Measurements from ENCODE around the gene ZBTB45.
A peak's percentile ranks its signal among the peaks of the same experiment; 100 is the strongest.

Gene ZBTB45

GRCh38 chr19:58483776-58484175 lies 35.8 kb downstream of the ZBTB45 start:
- H3K36me3 Mint-ChIP-seq (ENCODE audit: low read depth): peaks cover 9% of the 10 kb centered on the region
- no peaks in the 10 kb centered on the region for H3K9me3 Mint-ChIP-seq
- TF ChIP-seq, protein P1, sequence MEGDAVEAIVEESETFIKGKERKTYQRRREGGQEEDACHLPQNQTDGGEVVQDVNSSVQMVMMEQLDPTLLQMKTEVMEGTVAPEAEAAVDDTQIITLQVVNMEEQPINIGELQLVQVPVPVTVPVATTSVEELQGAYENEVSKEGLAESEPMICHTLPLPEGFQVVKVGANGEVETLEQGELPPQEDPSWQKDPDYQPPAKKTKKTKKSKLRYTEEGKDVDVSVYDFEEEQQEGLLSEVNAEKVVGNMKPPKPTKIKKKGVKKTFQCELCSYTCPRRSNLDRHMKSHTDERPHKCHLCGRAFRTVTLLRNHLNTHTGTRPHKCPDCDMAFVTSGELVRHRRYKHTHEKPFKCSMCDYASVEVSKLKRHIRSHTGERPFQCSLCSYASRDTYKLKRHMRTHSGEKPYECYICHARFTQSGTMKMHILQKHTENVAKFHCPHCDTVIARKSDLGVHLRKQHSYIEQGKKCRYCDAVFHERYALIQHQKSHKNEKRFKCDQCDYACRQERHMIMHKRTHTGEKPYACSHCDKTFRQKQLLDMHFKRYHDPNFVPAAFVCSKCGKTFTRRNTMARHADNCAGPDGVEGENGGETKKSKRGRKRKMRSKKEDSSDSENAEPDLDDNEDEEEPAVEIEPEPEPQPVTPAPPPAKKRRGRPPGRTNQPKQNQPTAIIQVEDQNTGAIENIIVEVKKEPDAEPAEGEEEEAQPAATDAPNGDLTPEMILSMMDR (IDR thresholded peaks at IDR 0.05; ENCODE audit: unreplicated experiment in 3 of 3): no peak

GRCh38 chr19:58482372-58482771 lies 37.2 kb downstream of the ZBTB45 start:
- H3K4me1 Mint-ChIP-seq: no peaks in the 10 kb centered on the region
- no peaks in the 10 kb centered on the region for H3K27me3 Mint-ChIP-seq (ENCODE audit: low read depth)
- no peak overlapping the region for H3K27ac Mint-ChIP-seq
- peaks cover 9% of the 10 kb centered on the region for H3K36me3 Mint-ChIP-seq (ENCODE audit: low read depth)
- H3K4me3 Mint-ChIP-seq: no peak overlapping the region
- TF ChIP-seq, protein P1 (IDR thresholded peaks at IDR 0.05; ENCODE audit: unreplicated experiment in 3 of 3): no peak
- no peaks in the 10 kb centered on the region for H3K9me3 Mint-ChIP-seq

More at GRCh38 chr19:58483776-58484175, 35.8 kb downstream of the ZBTB45 start:
- Mint-ChIP-seq H3K27me3 (ENCODE audit: low read depth) (no peaks in the 10 kb centered on the region), H3K27ac (no peak overlapping the region), H3K4me3 (no peak overlapping the region), H3K4me1 (no peaks in the 10 kb centered on the region)

DNA sequence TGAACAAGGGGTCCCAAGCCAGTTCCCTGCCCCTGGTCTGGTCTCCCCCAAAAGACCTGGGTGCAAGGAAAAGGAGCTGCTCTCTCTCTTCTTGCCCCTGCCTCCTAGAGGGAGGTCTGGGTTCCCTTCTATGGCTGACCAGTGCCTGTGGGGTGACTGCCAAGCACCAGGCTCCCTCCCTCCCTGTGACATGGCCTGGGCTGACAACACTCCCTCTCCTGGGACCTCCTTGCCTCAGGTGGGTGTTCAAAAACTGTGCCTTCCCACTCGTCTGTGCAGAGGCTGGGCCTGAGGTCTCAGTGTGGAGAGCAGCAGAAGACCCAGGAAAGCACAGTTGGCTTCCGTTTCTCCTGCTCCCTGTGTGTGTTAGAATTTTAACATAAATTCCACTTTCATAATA lies 38.8 kb downstream of the ZBTB45 start:
- TF ChIP-seq, protein P1 (IDR thresholded peaks at IDR 0.05; ENCODE audit: unreplicated experiment in 3 of 3): no peak
- peak overlapping the region in 1 of 3 experiments; percentile 25 for H3K4me3 Mint-ChIP-seq
- H3K27ac Mint-ChIP-seq: no peak overlapping the region
- H3K4me1 Mint-ChIP-seq: peaks cover 6% of the 10 kb centered on the region
- H3K36me3 Mint-ChIP-seq (ENCODE audit: low read depth): peaks cover 9% of the 10 kb centered on the region
- no peaks in the 10 kb centered on the region for H3K27me3 Mint-ChIP-seq (ENCODE audit: low read depth)
- no peaks in the 10 kb centered on the region for H3K9me3 Mint-ChIP-seq

DNA sequence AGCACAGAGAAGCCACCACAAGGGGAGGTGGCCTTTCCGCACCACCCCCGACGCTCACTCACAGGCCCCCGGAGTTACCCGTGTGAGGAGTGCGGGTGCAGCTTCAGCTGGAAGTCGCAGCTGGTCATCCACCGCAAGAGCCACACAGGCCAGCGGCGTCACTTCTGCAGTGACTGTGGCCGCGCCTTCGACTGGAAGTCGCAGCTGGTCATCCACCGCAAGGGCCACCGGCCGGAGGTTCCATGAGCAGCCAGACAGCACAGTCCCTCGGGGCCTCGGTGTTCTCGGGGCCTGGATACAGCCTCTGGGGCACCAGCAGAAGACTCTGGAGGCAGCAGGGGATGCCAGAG lies 39.2 kb downstream of the ZBTB45 start:
- Mint-ChIP-seq H3K36me3 (ENCODE audit: low read depth) (peaks cover 9% of the 10 kb centered on the region), H3K27ac (no peak overlapping the region), H3K4me1 (peaks cover 6% of the 10 kb centered on the region), H3K9me3 (no peaks in the 10 kb centered on the region), H3K27me3 (ENCODE audit: low read depth) (no peaks in the 10 kb centered on the region), H3K4me3 (no peak overlapping the region)
- TF ChIP-seq, protein P1 (IDR thresholded peaks at IDR 0.05; ENCODE audit: unreplicated experiment in 3 of 3): no peak

DNA sequence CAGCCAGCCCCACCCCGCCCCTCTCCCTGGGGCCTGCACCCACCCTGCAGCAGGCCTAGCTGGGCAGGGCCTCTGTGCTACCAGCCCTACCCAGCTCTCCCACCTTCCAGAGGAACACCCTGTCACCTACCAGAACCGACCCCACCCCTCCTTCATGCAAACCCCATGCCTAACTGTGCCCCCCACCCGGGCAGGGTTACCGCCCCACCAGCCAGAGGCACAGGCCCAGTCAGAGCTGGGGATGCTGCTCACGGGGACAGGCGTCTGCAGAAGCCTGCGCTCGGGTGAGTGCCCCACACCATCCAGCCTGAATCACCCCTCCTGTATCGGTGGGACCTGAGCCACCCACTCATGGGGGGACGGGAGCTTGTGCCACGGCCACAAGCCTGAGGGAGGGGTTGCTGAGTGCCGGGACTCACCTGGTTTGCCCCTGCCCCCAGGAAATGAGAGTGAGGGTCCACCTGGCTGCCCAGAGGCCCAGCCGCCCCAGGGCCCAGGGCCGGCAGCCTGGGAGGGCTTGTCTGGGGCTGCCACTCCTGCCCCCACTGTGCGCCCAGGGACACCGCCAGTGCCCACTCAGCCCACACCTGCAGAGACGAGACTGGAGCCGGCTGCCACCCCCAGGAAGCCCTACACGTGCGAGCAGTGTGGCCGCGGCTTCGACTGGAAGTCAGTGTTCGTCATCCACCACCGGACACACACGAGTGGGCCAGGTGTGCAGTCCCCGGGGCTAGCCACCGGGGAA lies 39.7 kb downstream of the ZBTB45 start:
- TF ChIP-seq, protein P1 (IDR thresholded peaks at IDR 0.05; ENCODE audit: unreplicated experiment in 3 of 3): no peak
- Mint-ChIP-seq H3K4me1 (peaks cover 6% of the 10 kb centered on the region), H3K36me3 (ENCODE audit: low read depth) (peaks cover 9% of the 10 kb centered on the region), H3K4me3 (no peak overlapping the region), H3K9me3 (no peaks in the 10 kb centered on the region), H3K27ac (no peak overlapping the region), H3K27me3 (ENCODE audit: low read depth) (no peaks in the 10 kb centered on the region)

DNA sequence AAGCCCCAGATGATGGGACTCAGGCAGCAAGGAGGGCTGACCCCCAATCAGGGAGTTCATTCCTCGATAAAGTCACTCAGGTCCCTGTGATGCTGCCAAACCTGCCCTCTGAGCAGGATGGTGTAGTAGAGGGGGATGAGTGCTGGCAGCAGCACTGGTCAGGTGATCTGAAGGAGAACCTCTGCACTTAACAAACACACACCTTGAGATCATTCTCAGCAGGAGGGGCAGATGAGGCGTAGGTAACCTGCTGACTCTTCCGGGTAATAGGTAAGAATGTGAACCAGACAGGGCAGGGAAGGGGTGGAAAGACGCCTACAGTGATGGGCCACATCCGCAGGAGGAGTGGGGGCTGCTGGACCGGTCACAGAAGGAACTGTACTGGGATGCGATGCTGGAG lies 40.3 kb downstream of the ZBTB45 start:
- Mint-ChIP-seq H3K27me3 (ENCODE audit: low read depth) (no peaks in the 10 kb centered on the region), H3K36me3 (ENCODE audit: low read depth) (peaks cover 9% of the 10 kb centered on the region), H3K9me3 (no peaks in the 10 kb centered on the region), H3K27ac (no peak overlapping the region), H3K4me3 (peak overlapping the region; percentile 48 to 63 (median 53)), H3K4me1 (peaks cover 6% of the 10 kb centered on the region)
- TF ChIP-seq, protein P1 (IDR thresholded peaks at IDR 0.05; ENCODE audit: unreplicated experiment in 3 of 3): no peak

Measured in nephron (organoid).